H1 (cell line): ENCODE data around the gene CPED1. TPM values are rescaled to one million over a fixed set of nuclear protein-coding genes. Genes with fewer than 3 reads are reported as not detected.

ENCODE experiments used
- CTCF ChIA-PET: fragments of 300-600 bp; sonication (Branson Sonifier 250); formaldehyde crosslinking; loops from one replicate; lab custom pipeline; 2021; ENCODE audit not compliant: partially characterized antibody; lab: Charles Lee
- POLR2A ChIA-PET: fragments of 300-600 bp; sonication (Branson Sonifier 250); formaldehyde crosslinking; loops from one replicate; lab custom pipeline; 2021; ENCODE audit warnings: inconsistent platforms; ENCODE audit not compliant: partially characterized antibody; lab: Charles Lee
- DNase-seq, 2 experiments: peaks; one replicate each; pipeline versions ENCODE4 v3.0.0 to v3.0.0-alpha.2; 2010 to 2022; ENCODE audit warnings: low spot score in 2 of 2, low read depth in 1 of 2, mixed read lengths in 1 of 2
- FAIRE-seq: peaks from 2 replicates; lab custom pipeline; 2011; peaks lifted over from hg19 to GRCh38; lab: Jason Lieb, UNC
- H2AFZ ChIP-seq: 2 replicates; pipeline ENCODE4 v1.8.1; 2012; ENCODE audit warnings: low read length, inconsistent platforms
- H2AK5ac ChIP-seq: 2 replicates; pipeline ENCODE4 v1.6.1; 2013; ENCODE audit warnings: low read depth, low read length
- H2BK120ac ChIP-seq: replicated peaks from 2 replicates; pipeline ENCODE3; 2013; ENCODE audit warnings: low read depth, low read length, inconsistent platforms
- H2BK12ac ChIP-seq: 2 replicates; pipeline ENCODE4 v1.6.1; 2013; ENCODE audit warnings: low read depth, low read length
- H2BK15ac ChIP-seq: 2 replicates; pipeline ENCODE4 v1.6.1; 2013; ENCODE audit warnings: low read length
- H2BK20ac ChIP-seq: 2 replicates; pipeline ENCODE4 v1.6.1; 2013; ENCODE audit warnings: low read length
- H2BK5ac ChIP-seq: 2 replicates; pipeline ENCODE4 v1.6.1; 2013; ENCODE audit warnings: low read depth, low read length
- H3K14ac ChIP-seq: 2 replicates; pipeline ENCODE4 v1.6.1; 2013; ENCODE audit warnings: inconsistent platforms; ENCODE audit not compliant: insufficient read length
- H3K18ac ChIP-seq: 2 replicates; pipeline ENCODE4 v1.6.1; 2013; ENCODE audit warnings: low read length; ENCODE audit errors: extremely low read depth
- H3K23ac ChIP-seq: 2 replicates; pipeline ENCODE4 v1.6.1; 2013; ENCODE audit warnings: inconsistent platforms; ENCODE audit not compliant: insufficient read length
- H3K23me2 ChIP-seq: 2 replicates; pipeline ENCODE4 v1.6.1; 2013; ENCODE audit warnings: low read depth, low read length
- H3K27ac ChIP-seq: 2 replicates; pipeline ENCODE4 v1.6.1; 2011; ENCODE audit warnings: low read depth, low read length, inconsistent platforms
- H3K27me3 ChIP-seq, 4 experiments: replicated peaks in 1 of 4; 1 replicate in 1 of 4; 2 replicates in 3 of 4; pipeline versions ENCODE4 v1.6.1 to v1.8.1; 2011 to 2013; ENCODE audit warnings: low read length in 3 of 4, mild to moderate bottlenecking in 3 of 4, inconsistent platforms in 2 of 4, mixed read lengths in 2 of 4, moderate library complexity in 1 of 4; ENCODE audit not compliant: control insufficient read depth in 3 of 4, insufficient read depth in 3 of 4; ENCODE audit errors: extremely low read depth in 1 of 4
- H3K36me3 ChIP-seq, 4 experiments: 2 replicates each; pipeline versions ENCODE4 v1.6.1 to v1.8.1; 2011 to 2013; ENCODE audit warnings: mild to moderate bottlenecking in 4 of 4, low read length in 3 of 4, moderate library complexity in 2 of 4, control low read depth in 1 of 4, inconsistent platforms in 1 of 4; ENCODE audit not compliant: insufficient read depth in 4 of 4, control insufficient read depth in 2 of 4
- H3K4ac ChIP-seq: replicated peaks from 2 replicates; pipeline ENCODE3; 2013; ENCODE audit warnings: low read length, low read depth, mixed read lengths, inconsistent platforms; ENCODE audit not compliant: insufficient read length
- H3K4me1 ChIP-seq, 4 experiments: replicated peaks in 1 of 4; 1 replicate in 1 of 4; 2 replicates in 3 of 4; pipeline versions ENCODE4 v1.6.1 to v1.8.1; 2011 to 2013; ENCODE audit warnings: low read length in 3 of 4, inconsistent platforms in 2 of 4, mixed read lengths in 1 of 4; ENCODE audit not compliant: insufficient read depth in 4 of 4, control insufficient read depth in 3 of 4
- H3K4me2 ChIP-seq, 2 experiments: 2 replicates each; pipeline versions ENCODE4 v1.6.1 to v1.8.1; 2011 to 2013; ENCODE audit warnings: low read depth in 2 of 2, low read length in 2 of 2, control low read depth in 1 of 2, inconsistent platforms in 1 of 2, mild to moderate bottlenecking in 1 of 2; ENCODE audit not compliant: insufficient read depth in 1 of 2
- H3K4me3 ChIP-seq, 4 experiments: fragments of 200-600, 300-600 bp in 1 of 4; sonication (generic), shearing (Covaris generic), sonication (Bioruptor Twin) in 1 of 4; 2 replicates each; pipeline versions ENCODE4 v1.5.1 to v1.8.1; 2011 to 2016; ENCODE audit warnings: low read length in 4 of 4, low read depth in 3 of 4, control low read depth in 2 of 4, inconsistent platforms in 2 of 4, mild to moderate bottlenecking in 2 of 4, mixed read lengths in 1 of 4, moderate library complexity in 1 of 4; ENCODE audit not compliant: insufficient read depth in 2 of 4; ENCODE audit errors: extremely low read depth in 1 of 4
- H3K56ac ChIP-seq: replicated peaks from 2 replicates; pipeline ENCODE3; 2013; ENCODE audit warnings: low read depth, mild to moderate bottlenecking, mixed read lengths, low read length, inconsistent platforms; ENCODE audit not compliant: insufficient read length
- H3K79me1 ChIP-seq: 2 replicates; pipeline ENCODE4 v1.6.1; 2013; ENCODE audit warnings: low read depth, low read length, control low read depth
- H3K79me2 ChIP-seq, 2 experiments: 2 replicates each; pipeline versions ENCODE4 v1.6.1 to v1.8.1; 2012 to 2013; ENCODE audit warnings: low read length in 2 of 2, mild to moderate bottlenecking in 2 of 2, inconsistent platforms in 1 of 2; ENCODE audit not compliant: insufficient read depth in 2 of 2, control insufficient read depth in 1 of 2
- H3K9ac ChIP-seq, 4 experiments: replicated peaks in 1 of 4; 1 replicate in 1 of 4; 2 replicates in 3 of 4; pipeline versions ENCODE4 v1.6.1 to v1.8.1; 2011 to 2013; ENCODE audit warnings: low read depth in 3 of 4, low read length in 3 of 4, control low read depth in 2 of 4, mild to moderate bottlenecking in 2 of 4, moderate library complexity in 2 of 4, inconsistent platforms in 1 of 4; ENCODE audit errors: extremely low read depth in 1 of 4
- H3K9me3 ChIP-seq, 2 experiments: 2 replicates each; pipeline versions ENCODE4 v1.6.1 to v1.8.1; 2012 to 2013; ENCODE audit warnings: mild to moderate bottlenecking in 2 of 2, moderate library complexity in 2 of 2, control low read depth in 1 of 2, inconsistent platforms in 1 of 2, low read depth in 1 of 2, low read length in 1 of 2, mixed read lengths in 1 of 2; ENCODE audit not compliant: insufficient read depth in 2 of 2
- H4K20me1 ChIP-seq, 2 experiments: replicated peaks in 1 of 2; 2 replicates each; pipeline versions ENCODE3 to v1.8.1; 2011 to 2013; ENCODE audit warnings: inconsistent platforms in 2 of 2, low read length in 2 of 2, mild to moderate bottlenecking in 1 of 2; ENCODE audit not compliant: insufficient read depth in 2 of 2, control insufficient read depth in 1 of 2
- H4K5ac ChIP-seq: 2 replicates; pipeline ENCODE4 v1.6.1; 2013; ENCODE audit warnings: low read length, low read depth, mixed read lengths, inconsistent platforms; ENCODE audit not compliant: insufficient read length
- H4K8ac ChIP-seq: 2 replicates; pipeline ENCODE4 v1.8.0; 2013; ENCODE audit warnings: mild to moderate bottlenecking, moderate library complexity, low read length, inconsistent platforms; ENCODE audit not compliant: insufficient read depth; ENCODE audit errors: extremely low read depth
- H4K91ac ChIP-seq: replicated peaks from 2 replicates; pipeline ENCODE3; 2013; ENCODE audit warnings: low read length, mixed read lengths, inconsistent platforms; ENCODE audit not compliant: insufficient read length
- CTBP2 ChIP-seq: IDR thresholded peaks from 2 replicates; pipeline ENCODE4 v1.7.0; 2011; ENCODE audit warnings: borderline replicate concordance, mild to moderate bottlenecking, moderate library complexity, mixed read lengths, low read length; ENCODE audit not compliant: insufficient read depth, insufficient read length
- HDAC2 ChIP-seq, 2 experiments: fragments of 300-600 bp in 1 of 2; sonication (generic) in 1 of 2; IDR thresholded peaks; 2 replicates each; pipeline ENCODE4 v1.6.1; 2011 to 2012; ENCODE audit warnings: low read depth in 2 of 2, low read length in 2 of 2, mild to moderate bottlenecking in 2 of 2, moderate library complexity in 2 of 2, borderline replicate concordance in 1 of 2, inconsistent platforms in 1 of 2
- RBBP5 ChIP-seq: IDR thresholded peaks from 2 replicates; pipeline ENCODE4 v1.7.1; 2012; ENCODE audit warnings: low read depth, mild to moderate bottlenecking, inconsistent platforms, low read length, moderate library complexity, borderline replicate concordance
- SP4 ChIP-seq: IDR thresholded peaks from 2 replicates; pipeline ENCODE4 v1.6.1; 2012; ENCODE audit warnings: low read length, inconsistent platforms
- TEAD4 ChIP-seq: IDR thresholded peaks from 2 replicates; pipeline ENCODE4 v1.6.1; 2012; ENCODE audit warnings: low read depth, low read length, inconsistent platforms, mixed read lengths
- WGBS, 2 experiments: shearing (Covaris generic) in 1 of 2; methylation state at CpG; one replicate each; pipeline versions ENCODE4 v1.1.6 to v1.1.7; 2013 to 2015; ENCODE audit warnings: low lambda C conversion rate in 2 of 2, mixed read lengths in 2 of 2, inconsistent platforms in 1 of 2, low coverage in 1 of 2, missing lambda C conversion rate in 1 of 2; ENCODE audit not compliant: insufficient replicate concordance in 2 of 2, insufficient coverage in 1 of 2, insufficient read length in 1 of 2; ENCODE audit errors: extremely low coverage in 1 of 2, missing lambda C conversion rate in 1 of 2; 5-methylcytosine and 5-hydroxymethylcytosine counted together
- polyA plus RNA-seq, 7 experiments: library from polyadenylated mRNA; depleted of rRNA in 3 of 7; stranded (reverse) in 5 of 7; unstranded in 2 of 7; fragments of >200 nt in 5 of 7; fragments of 200-250 nt in 2 of 7; gene quantifications; 1 replicate in 5 of 7; 2 replicates in 1 of 7; 4 replicates in 1 of 7; pipeline versions ENCODE4 v1.2.1 to v1.2.3, GENCODE V29; 2011 to 2013; ENCODE audit warnings: missing spikeins in 2 of 7, mixed read lengths in 2 of 7
- total RNA-seq: library from RNA; stranded (reverse); fragmentation: NEBNext Ultra II Directional; extraction: Animal tissue kit (Norgen Biotek cat#: 25700); gene quantifications from 2 replicates; pipeline ENCODE4 v1.2.1, GENCODE V29; 2021

CPED1 gene
- total and polyA plus RNA-seq, 2 of the 8 experiments (the other 6 are each of a cell fraction or from before 2014, with no cell fraction given) = 0.08 to 0.39 TPM

DNA sequence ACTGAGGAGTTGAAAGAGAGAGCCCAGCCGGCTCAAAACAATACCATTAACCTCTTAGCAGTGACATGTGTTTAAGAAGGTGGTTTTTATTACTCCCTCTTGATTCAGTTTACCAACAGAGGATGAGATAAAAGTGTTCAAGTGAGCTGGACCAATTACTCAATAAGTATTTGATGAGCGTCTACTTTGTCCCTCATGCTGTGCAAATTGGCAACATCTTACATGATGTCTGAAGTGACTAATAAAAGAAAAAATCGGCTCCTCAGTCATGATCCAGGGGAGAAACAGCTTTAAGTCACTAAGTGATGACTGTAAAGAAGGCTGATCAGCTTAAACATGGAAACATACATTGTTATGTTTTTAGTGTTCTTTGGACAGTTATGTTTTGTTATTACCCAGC is 348.1 kb downstream of the CPED1 start:
- H3K14ac ChIP-seq = no peak overlapping the region
- no peak overlapping the region for H2AK5ac ChIP-seq
- no peaks in the 10 kb centered on the region for H3K9me3 ChIP-seq
- no peak overlapping the region for H3K4me2 ChIP-seq
- H3K79me2 ChIP-seq = no peaks in the 10 kb centered on the region
- peaks cover 0 to 2% (median under 1%) of the 10 kb centered on the region in 4 experiments; a peak in 3 of 7 replicates for H3K27me3 ChIP-seq
- no peaks in the 10 kb centered on the region for H3K4me1 ChIP-seq
- H4K20me1 ChIP-seq = no peaks in the 10 kb centered on the region
- H2AFZ ChIP-seq = no peak overlapping the region
- H3K79me1 ChIP-seq = no peaks in the 10 kb centered on the region
- H4K91ac ChIP-seq = no peak overlapping the region
- no peak overlapping the region for H4K5ac ChIP-seq
- ChIA-PET POLR2A (interaction anchor here (2.2 kb wide), 1 partner anchor 10 kb away, joined by 7 read pairs; no protein-coding TSS in a partner anchor), CTCF (interaction anchor here (1.1 kb wide), 1 partner anchor 75 kb away, joined by 3 read pairs; no protein-coding TSS in a partner anchor)
- no peak overlapping the region for H3K4ac ChIP-seq
- H2BK20ac ChIP-seq = no peak overlapping the region
- DNase-seq = no peak
- H3K23ac ChIP-seq = no peak overlapping the region
- H3K36me3 ChIP-seq = no peaks in the 10 kb centered on the region
- no peak overlapping the region for H3K27ac ChIP-seq
- WGBS, 2 experiments = 83% methylated on average over 3 of the region's 3 CpGs; no CpG with 5 or more reads in 1 of the 2 experiments
- no peak overlapping the region for H3K9ac ChIP-seq
- TF ChIP-seq RBBP5 = no peak
- TF ChIP-seq CTBP2 = no peak
- TF ChIP-seq SP4 = no peak
- no peak for TF ChIP-seq TEAD4
- no peak for TF ChIP-seq HDAC2 (IDR thresholded peaks at IDR 0.05; ENCODE audit: borderline replicate concordance in 1 of 2, low read depth in 2 of 2, low read length in 2 of 2)
- TF ChIP-seq, all 59 proteins: peak for 0
- Histone ChIP-seq H2BK120ac (no peak overlapping the region), H2BK15ac (no peak overlapping the region), H3K4me3 (no peak overlapping the region), H2BK5ac (no peak overlapping the region), H3K18ac (no peak overlapping the region), H3K56ac (no peak overlapping the region), H2BK12ac (no peak overlapping the region), H4K8ac (no peak overlapping the region), H3K23me2 (no peaks in the 10 kb centered on the region)
- FAIRE-seq = no peak
